Measurements from ENCODE around the gene COA7. TPM values are rescaled to one million over a fixed set of nuclear protein-coding genes. Genes with fewer than 3 reads are reported as not detected.
A peak's percentile ranks its signal among the peaks of the same experiment; 100 is the strongest.

Gene COA7
- total RNA-seq, 2 experiments from 2014 or later, result 16.1 to 26.3 TPM

GRCh38 chr1:52674497-52675384 lies 23.4 kb downstream of the COA7 start:
- Mint-ChIP-seq H3K36me3 (peaks cover 2% of the 10 kb centered on the region), H3K27ac (peak overlapping the region; percentile 59), H3K27me3 (no peaks in the 10 kb centered on the region), H3K9me3 (ENCODE audit: low read depth) (no peaks in the 10 kb centered on the region), H3K4me3 (no peak overlapping the region), H3K4me1 (peaks cover 13% of the 10 kb centered on the region)
- CTCF ChIA-PET, result interaction anchor here (3.1 kb wide), 1 partner anchor 12 kb away, joined by 18 read pairs; no protein-coding TSS in a partner anchor
- ATAC-seq (peak; percentile 79), DNase-seq (peak; percentile 49)

- ATAC-seq, result no peak
- no peak for DNase-seq
- Mint-ChIP-seq H3K27me3 (no peaks in the 10 kb centered on the region), H3K4me3 (no peak overlapping the region), H3K36me3 (peaks cover 2% of the 10 kb centered on the region), H3K4me1 (peaks cover 13% of the 10 kb centered on the region), H3K9me3 (ENCODE audit: low read depth) (no peaks in the 10 kb centered on the region), H3K27ac (no peak overlapping the region)
- CTCF ChIA-PET, result interaction anchor here (3.1 kb wide), 1 partner anchor 13 kb away, joined by 18 read pairs; no protein-coding TSS in a partner anchor
These were observed 24.6 kb downstream of the COA7 start for GRCh38 chr1:52673513-52673912.

GRCh38 chr1:52672946-52673345 lies 25.2 kb downstream of the COA7 start:
- DNase-seq (no peak), ATAC-seq (no peak)
- peaks cover 13% of the 10 kb centered on the region for H3K4me1 Mint-ChIP-seq
- CTCF ChIA-PET, result no interaction called here
- peaks cover 2% of the 10 kb centered on the region for H3K36me3 Mint-ChIP-seq
- no peaks in the 10 kb centered on the region for H3K9me3 Mint-ChIP-seq (ENCODE audit: low read depth)
- no peak overlapping the region for H3K27ac Mint-ChIP-seq
- no peaks in the 10 kb centered on the region for H3K27me3 Mint-ChIP-seq
- no peak overlapping the region for H3K4me3 Mint-ChIP-seq

GRCh38 chr1:52670604-52671003 lies 27.5 kb downstream of the COA7 start:
- CTCF ChIA-PET, result no interaction called here
- H3K9me3 Mint-ChIP-seq (ENCODE audit: low read depth), result no peaks in the 10 kb centered on the region
- no peaks in the 10 kb centered on the region for H3K27me3 Mint-ChIP-seq
- DNase-seq (no peak), ATAC-seq (no peak)
- no peak overlapping the region for H3K27ac Mint-ChIP-seq
- peaks cover 2% of the 10 kb centered on the region for H3K36me3 Mint-ChIP-seq
- no peak overlapping the region for H3K4me3 Mint-ChIP-seq
- peaks cover 13% of the 10 kb centered on the region for H3K4me1 Mint-ChIP-seq

- no peak for DNase-seq
- Mint-ChIP-seq H3K4me1 (peaks cover 8% of the 10 kb centered on the region), H3K27me3 (no peaks in the 10 kb centered on the region), H3K9me3 (ENCODE audit: low read depth) (no peaks in the 10 kb centered on the region), H3K4me3 (no peak overlapping the region), H3K27ac (no peak overlapping the region), H3K36me3 (peaks cover 2% of the 10 kb centered on the region)
- CTCF ChIA-PET, result interaction anchor here (0.7 kb wide), 2 partner anchors 17 to 147 kb away, joined by 3 read pairs; no protein-coding TSS in a partner anchor
- ATAC-seq, result no peak
These were observed 28.5 kb downstream of the COA7 start for GRCh38 chr1:52669696-52670095.

GRCh38 chr1:52668711-52669110 lies 29.4 kb downstream of the COA7 start:
- H3K27ac Mint-ChIP-seq, result no peak overlapping the region
- peaks cover under 1% of the 10 kb centered on the region for H3K4me1 Mint-ChIP-seq
- no peaks in the 10 kb centered on the region for H3K9me3 Mint-ChIP-seq (ENCODE audit: low read depth)
- CTCF ChIA-PET, result interaction anchor here (0.7 to 1.3 kb wide), 3 partner anchors 9 to 148 kb away, joined by 3 read pairs; no protein-coding TSS in a partner anchor
- H3K27me3 Mint-ChIP-seq, result no peaks in the 10 kb centered on the region
- DNase-seq (no peak), ATAC-seq (no peak)
- H3K4me3 Mint-ChIP-seq, result no peak overlapping the region
- no peaks in the 10 kb centered on the region for H3K36me3 Mint-ChIP-seq

GRCh38 chr1:52667984-52668383 lies 30.2 kb downstream of the COA7 start:
- CTCF ChIA-PET, result interaction anchor here (1.0 to 1.7 kb wide), 3 partner anchors 9 to 18 kb away, joined by 3 to 6 read pairs (median 3); no protein-coding TSS in a partner anchor
- H3K9me3 Mint-ChIP-seq (ENCODE audit: low read depth), result no peaks in the 10 kb centered on the region
- H3K4me3 Mint-ChIP-seq, result no peak overlapping the region
- ATAC-seq (no peak), DNase-seq (no peak)
- no peaks in the 10 kb centered on the region for H3K4me1 Mint-ChIP-seq
- no peaks in the 10 kb centered on the region for H3K27me3 Mint-ChIP-seq
- H3K36me3 Mint-ChIP-seq, result no peaks in the 10 kb centered on the region
- no peak overlapping the region for H3K27ac Mint-ChIP-seq

GRCh38 chr1:52667290-52667689 lies 30.9 kb downstream of the COA7 start:
- ATAC-seq (no peak), DNase-seq (no peak)
- Mint-ChIP-seq H3K4me3 (no peak overlapping the region), H3K27ac (no peak overlapping the region), H3K36me3 (no peaks in the 10 kb centered on the region), H3K4me1 (no peaks in the 10 kb centered on the region), H3K27me3 (no peaks in the 10 kb centered on the region), H3K9me3 (ENCODE audit: low read depth) (no peaks in the 10 kb centered on the region)
- CTCF ChIA-PET, result interaction anchor here (1.3 to 1.7 kb wide), 2 partner anchors 8 to 19 kb away, joined by 3 to 6 read pairs; no protein-coding TSS in a partner anchor

- Mint-ChIP-seq H3K4me3 (no peak overlapping the region), H3K27ac (no peak overlapping the region), H3K4me1 (no peaks in the 10 kb centered on the region), H3K9me3 (ENCODE audit: low read depth) (no peaks in the 10 kb centered on the region), H3K27me3 (no peaks in the 10 kb centered on the region), H3K36me3 (no peaks in the 10 kb centered on the region)
- ATAC-seq (no peak), DNase-seq (no peak)
- CTCF ChIA-PET, result interaction anchor here (0.7 to 1.4 kb wide), 4 partner anchors 50 to 1262 kb away, joined by 3 to 5 read pairs (median 4); no protein-coding TSS in a partner anchor
These were observed 32.9 kb downstream of the COA7 start for GRCh38 chr1:52665006-52665941.

- CTCF ChIA-PET, result no interaction called here
- H3K4me3 Mint-ChIP-seq, result no peak overlapping the region
- no peak overlapping the region for H3K27ac Mint-ChIP-seq
- no peaks in the 10 kb centered on the region for H3K27me3 Mint-ChIP-seq
- H3K9me3 Mint-ChIP-seq (ENCODE audit: low read depth), result no peaks in the 10 kb centered on the region
- ATAC-seq, result no peak
- H3K36me3 Mint-ChIP-seq, result no peaks in the 10 kb centered on the region
- H3K4me1 Mint-ChIP-seq, result peaks cover 13% of the 10 kb centered on the region
- DNase-seq, result no peak
These were observed 34.4 kb downstream of the COA7 start for GRCh38 chr1:52663716-52664115.

- Mint-ChIP-seq H3K36me3 (no peaks in the 10 kb centered on the region), H3K27me3 (no peaks in the 10 kb centered on the region), H3K27ac (no peak overlapping the region), H3K4me3 (no peak overlapping the region), H3K9me3 (ENCODE audit: low read depth) (no peaks in the 10 kb centered on the region), H3K4me1 (peaks cover 15% of the 10 kb centered on the region)
- DNase-seq (no peak), ATAC-seq (no peak)
- CTCF ChIA-PET, result no interaction called here
These were observed 35.4 kb downstream of the COA7 start for GRCh38 chr1:52662645-52663313.

GRCh38 chr1:52660807-52661206 lies 37.3 kb downstream of the COA7 start:
- no peaks in the 10 kb centered on the region for H3K36me3 Mint-ChIP-seq
- CTCF ChIA-PET, result interaction anchor here (1.0 kb wide), 1 partner anchor 168 kb away, joined by 3 read pairs; no protein-coding TSS in a partner anchor
- ATAC-seq, result no peak

More at GRCh38 chr1:52660807-52661206, 37.3 kb downstream of the COA7 start:
- no peaks in the 10 kb centered on the region for H3K9me3 Mint-ChIP-seq (ENCODE audit: low read depth)
- H3K27ac Mint-ChIP-seq, result no peak overlapping the region
- DNase-seq, result no peak
- H3K4me1 Mint-ChIP-seq, result peaks cover 15% of the 10 kb centered on the region
- H3K4me3 Mint-ChIP-seq, result no peak overlapping the region
- H3K27me3 Mint-ChIP-seq, result no peaks in the 10 kb centered on the region
